Brain microvascular endothelial cell (primary cell): ENCODE measurements around the gene CREB3L2.
"Not testable (repeated sequence)": the region's sequence is repeated elsewhere in the genome, so short reads cannot be mapped to it uniquely, and the experiment has no call there.

Experiments
- DNase-seq: peaks from one replicate; pipeline ENCODE4 v3.0.0-alpha.2; 2020
- H3K27ac ChIP-seq: fragments of 250-450 bp; sonication (Bioruptor Pico); 2 replicates; pipeline ENCODE4 v1.5.1; 2020; ENCODE audit warnings: mild to moderate bottlenecking, moderate library complexity
- H3K27me3 ChIP-seq: fragments of 250-450 bp; sonication (Bioruptor Pico); replicated peaks from 2 replicates; pipeline ENCODE4 v1.5.1; 2020; ENCODE audit warnings: mild to moderate bottlenecking
- H3K36me3 ChIP-seq: fragments of 250-450 bp; sonication (Bioruptor Pico); replicated peaks from 2 replicates; pipeline ENCODE4 v1.5.1; 2020; ENCODE audit warnings: mild to moderate bottlenecking
- H3K4me3 ChIP-seq: 2 replicates; pipeline ENCODE4 v1.5.1; 2011; ENCODE audit warnings: low read depth, mild to moderate bottlenecking, control low read depth, low read length, moderate library complexity
- in situ Hi-C: cut with HindIII; loops from 2 replicates; pipeline ENCODE4 v1.10.0; 2017; ENCODE audit warnings: low sequenced_read_pairs, low pct_ligation_motif_present
- TF ChIP-seq, protein P1 (sequence below): IDR thresholded peaks from 2 replicates; pipeline ENCODE4 v1.5.1; 2011; ENCODE audit warnings: low read depth, mild to moderate bottlenecking, moderate library complexity, low read length, control low read depth, inconsistent platforms; ENCODE audit errors: missing control alignments

The CREB3L2 gene

DNA sequence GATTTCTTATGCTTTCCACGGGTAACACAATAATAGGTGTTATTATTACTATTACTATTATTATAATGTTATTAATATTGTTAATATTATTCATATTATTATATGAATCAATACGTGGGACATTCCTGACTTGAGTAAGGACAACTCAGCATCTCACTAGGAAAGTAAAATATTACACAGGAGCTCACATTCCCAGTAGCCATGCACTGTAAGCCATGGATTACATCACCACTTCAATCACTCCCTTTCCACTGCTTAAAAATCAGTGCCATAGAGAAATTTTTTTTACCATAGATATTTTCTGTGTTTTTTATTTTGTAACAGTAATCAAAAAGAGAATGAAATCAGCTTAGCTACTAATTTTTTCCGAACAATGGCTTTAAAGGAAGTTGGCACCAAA, 86.6 kb downstream of the CREB3L2 start:
- H3K4me3 ChIP-seq, result no peak overlapping the region
- in situ Hi-C loops, result no loop called here
- H3K36me3 ChIP-seq, result peaks cover 58% of the 10 kb centered on the region
- no peak for DNase-seq
- H3K27ac ChIP-seq, result no peak overlapping the region
- TF ChIP-seq, protein P1, sequence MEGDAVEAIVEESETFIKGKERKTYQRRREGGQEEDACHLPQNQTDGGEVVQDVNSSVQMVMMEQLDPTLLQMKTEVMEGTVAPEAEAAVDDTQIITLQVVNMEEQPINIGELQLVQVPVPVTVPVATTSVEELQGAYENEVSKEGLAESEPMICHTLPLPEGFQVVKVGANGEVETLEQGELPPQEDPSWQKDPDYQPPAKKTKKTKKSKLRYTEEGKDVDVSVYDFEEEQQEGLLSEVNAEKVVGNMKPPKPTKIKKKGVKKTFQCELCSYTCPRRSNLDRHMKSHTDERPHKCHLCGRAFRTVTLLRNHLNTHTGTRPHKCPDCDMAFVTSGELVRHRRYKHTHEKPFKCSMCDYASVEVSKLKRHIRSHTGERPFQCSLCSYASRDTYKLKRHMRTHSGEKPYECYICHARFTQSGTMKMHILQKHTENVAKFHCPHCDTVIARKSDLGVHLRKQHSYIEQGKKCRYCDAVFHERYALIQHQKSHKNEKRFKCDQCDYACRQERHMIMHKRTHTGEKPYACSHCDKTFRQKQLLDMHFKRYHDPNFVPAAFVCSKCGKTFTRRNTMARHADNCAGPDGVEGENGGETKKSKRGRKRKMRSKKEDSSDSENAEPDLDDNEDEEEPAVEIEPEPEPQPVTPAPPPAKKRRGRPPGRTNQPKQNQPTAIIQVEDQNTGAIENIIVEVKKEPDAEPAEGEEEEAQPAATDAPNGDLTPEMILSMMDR, result no peak
- no peaks in the 10 kb centered on the region for H3K27me3 ChIP-seq

DNA sequence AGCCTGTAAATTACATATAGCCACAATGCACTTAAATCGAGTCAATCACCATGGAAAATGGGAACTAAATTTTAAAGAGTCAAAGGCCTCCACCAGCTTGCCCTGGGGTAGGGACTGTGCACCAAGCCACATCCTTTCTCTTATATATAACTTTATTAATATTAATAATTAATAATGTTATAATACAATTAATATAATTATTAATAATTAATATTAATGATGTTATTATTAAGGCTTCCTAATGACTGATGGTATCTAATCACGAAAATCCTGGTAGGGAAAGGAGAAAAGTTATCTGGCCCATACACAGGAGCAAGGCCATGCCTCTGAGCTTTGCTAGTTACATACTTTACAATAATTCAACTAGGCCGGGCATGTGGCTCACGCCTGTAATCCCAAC, 87.9 kb downstream of the CREB3L2 start:
- TF ChIP-seq, protein P1, result no peak
- DNase-seq, result no peak
- in situ Hi-C loops, result no loop called here
- H3K27me3 ChIP-seq, result no peaks in the 10 kb centered on the region
- H3K27ac ChIP-seq, result no peak overlapping the region
- H3K4me3 ChIP-seq, result no peak overlapping the region
- peaks cover 70% of the 10 kb centered on the region for H3K36me3 ChIP-seq

DNA sequence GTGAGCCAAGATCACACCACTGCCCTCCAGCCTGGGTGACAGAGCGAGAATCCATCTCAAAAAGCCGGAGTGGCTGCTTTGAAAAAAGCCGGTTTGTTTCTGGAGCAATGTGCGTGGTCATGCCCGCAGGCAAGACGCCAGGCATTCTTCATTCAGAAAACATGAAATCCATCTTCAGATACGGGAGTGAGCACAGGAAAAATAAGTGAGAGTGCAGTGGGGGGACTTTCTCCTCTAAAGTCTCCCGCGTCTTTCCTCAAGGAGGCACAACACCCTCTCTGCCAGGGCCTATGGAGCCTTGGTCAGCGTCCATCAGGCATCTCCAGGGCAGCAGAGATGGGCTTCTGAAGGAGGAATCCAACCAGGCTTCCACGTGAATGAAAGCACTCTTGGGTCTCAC, 92.8 kb downstream of the CREB3L2 start:
- Histone ChIP-seq H3K27ac (no peak overlapping the region), H3K4me3 (no peak overlapping the region), H3K36me3 (peaks cover 85% of the 10 kb centered on the region), H3K27me3 (no peaks in the 10 kb centered on the region)
- TF ChIP-seq, protein P1, result peak; percentile 18
- in situ Hi-C loops, result no loop called here
- no peak for DNase-seq

DNA sequence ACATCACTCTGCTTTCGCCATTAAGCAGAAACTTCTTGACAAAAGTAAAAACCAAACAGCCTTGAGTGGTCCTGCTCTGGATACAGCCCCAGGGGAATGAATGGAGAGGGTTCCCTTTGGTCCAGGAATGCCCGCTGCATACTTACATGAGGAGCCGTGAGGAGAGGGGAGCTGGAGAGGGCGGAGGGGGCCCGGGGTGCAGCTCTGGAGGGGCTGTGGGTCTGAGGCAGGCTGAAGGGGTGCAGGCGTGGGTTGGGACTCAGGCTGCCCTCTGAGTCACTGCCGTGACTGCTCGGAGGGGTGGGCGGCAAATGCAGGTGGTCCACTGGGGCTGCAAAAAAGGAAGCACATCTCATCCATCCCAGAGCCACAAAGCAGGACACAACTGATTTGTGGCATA, 93.8 kb downstream of the CREB3L2 start:
- Histone ChIP-seq H3K36me3 (peaks cover 90% of the 10 kb centered on the region), H3K4me3 (no peak overlapping the region), H3K27ac (no peak overlapping the region), H3K27me3 (no peaks in the 10 kb centered on the region)
- TF ChIP-seq, protein P1, result no peak
- in situ Hi-C loops, result no loop called here
- no peak for DNase-seq

DNA sequence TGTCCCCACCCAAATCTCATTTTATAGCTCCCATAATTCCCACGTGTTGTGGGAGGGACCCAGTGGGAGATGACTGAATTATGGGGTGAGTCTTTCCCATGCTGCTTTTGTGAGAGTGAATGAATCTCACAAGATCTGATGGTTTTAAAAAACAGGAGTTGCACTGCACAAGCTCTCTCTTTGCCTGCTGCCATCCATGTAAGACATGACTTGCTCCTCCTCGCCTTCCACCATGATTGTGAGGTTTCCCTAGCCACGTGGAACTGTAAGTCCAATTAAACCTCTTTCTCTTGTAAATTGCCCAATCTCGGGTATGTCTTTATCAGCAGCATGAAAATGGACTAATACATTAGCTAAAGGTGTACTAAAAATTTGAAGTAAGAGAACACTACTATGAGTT, 95.2 kb downstream of the CREB3L2 start:
- peaks cover 85% of the 10 kb centered on the region for H3K36me3 ChIP-seq
- in situ Hi-C loops, DNase-seq, H3K27ac ChIP-seq, H3K27me3 ChIP-seq, H3K4me3 ChIP-seq: not testable (repeated sequence)

DNA sequence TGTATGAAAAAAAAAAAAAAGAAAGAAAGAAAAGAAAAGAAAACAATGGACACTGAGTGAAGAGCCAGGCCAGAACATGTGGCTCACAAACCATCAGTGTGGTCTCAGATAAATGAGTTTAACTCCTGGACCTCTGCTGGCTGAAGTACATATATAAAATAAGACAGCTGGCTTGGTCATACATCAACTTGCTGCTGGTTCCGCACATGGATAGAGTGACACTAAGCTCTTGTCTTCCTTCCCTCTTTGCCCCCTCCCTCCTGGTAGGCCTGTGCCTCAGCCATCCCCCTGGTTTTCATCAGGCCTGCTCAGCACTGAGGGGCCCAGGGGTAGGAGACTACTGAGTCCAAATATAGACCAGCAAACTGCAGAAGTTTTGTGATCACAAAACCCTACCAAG, 97.1 kb downstream of the CREB3L2 start:
- no peak for DNase-seq
- in situ Hi-C loops, result no loop called here
- Histone ChIP-seq H3K27me3 (no peaks in the 10 kb centered on the region), H3K27ac (no peak overlapping the region), H3K4me3 (no peak overlapping the region), H3K36me3 (peaks cover 86% of the 10 kb centered on the region)
- TF ChIP-seq, protein P1, result no peak
